Measurements from ENCODE around the gene COX20.

Gene COX20

GRCh38 chr1:244849189-244849866 is 13.9 kb downstream of the COX20 start:
- in situ Hi-C loops (cut with MboI; ENCODE audit: low sequenced_read_pairs): loop anchor here (25.0 kb wide), 1 partner anchor 188 kb away; no protein-coding TSS in a partner anchor

- in situ Hi-C loops (cut with MboI; ENCODE audit: low sequenced_read_pairs): no loop called here
Measured at GRCh38 chr1:244850099-244850852, 14.8 kb downstream of the COX20 start.

GRCh38 chr1:244850896-244851295 is 15.4 kb downstream of the COX20 start:
- in situ Hi-C loops (cut with MboI; ENCODE audit: low sequenced_read_pairs): no loop called here

GRCh38 chr1:244851546-244852231 is 16.2 kb downstream of the COX20 start:
- in situ Hi-C loops (cut with MboI; ENCODE audit: low sequenced_read_pairs): no loop called here

GRCh38 chr1:244852694-244853093 is 17.2 kb downstream of the COX20 start:
- in situ Hi-C loops (cut with MboI; ENCODE audit: low sequenced_read_pairs): no loop called here

- in situ Hi-C loops (cut with MboI; ENCODE audit: low sequenced_read_pairs): no loop called here
Measured at GRCh38 chr1:244854166-244854565, 18.7 kb downstream of the COX20 start.

- in situ Hi-C loops (cut with MboI; ENCODE audit: low sequenced_read_pairs): no loop called here
Measured at GRCh38 chr1:244854865-244855578, 19.6 kb downstream of the COX20 start.

GRCh38 chr1:244857761-244858160 is 22.3 kb downstream of the COX20 start:
- in situ Hi-C loops (cut with MboI; ENCODE audit: low sequenced_read_pairs): no loop called here

GRCh38 chr1:244858357-244858756 is 22.9 kb downstream of the COX20 start:
- in situ Hi-C loops (cut with MboI; ENCODE audit: low sequenced_read_pairs): no loop called here

- in situ Hi-C loops (cut with MboI; ENCODE audit: low sequenced_read_pairs): no loop called here
Measured at GRCh38 chr1:244860078-244860477, 24.6 kb downstream of the COX20 start.

GRCh38 chr1:244860914-244861610 is 25.6 kb downstream of the COX20 start:
- in situ Hi-C loops (cut with MboI; ENCODE audit: low sequenced_read_pairs): no loop called here

- in situ Hi-C loops (cut with MboI; ENCODE audit: low sequenced_read_pairs): no loop called here
Measured at GRCh38 chr1:244861683-244862082, 26.2 kb downstream of the COX20 start.

- in situ Hi-C loops (cut with MboI; ENCODE audit: low sequenced_read_pairs): no loop called here
Measured at GRCh38 chr1:244862354-244862698, 26.9 kb downstream of the COX20 start.

- in situ Hi-C loops (cut with MboI; ENCODE audit: low sequenced_read_pairs): no loop called here
Measured at GRCh38 chr1:244862699-244863490, 27.4 kb downstream of the COX20 start.

GRCh38 chr1:244863491-244864252 is 28.2 kb downstream of the COX20 start:
- in situ Hi-C loops (cut with MboI; ENCODE audit: low sequenced_read_pairs): no loop called here

- in situ Hi-C loops (cut with MboI; ENCODE audit: low sequenced_read_pairs): no loop called here
Measured at GRCh38 chr1:244864253-244865027, 29.0 kb downstream of the COX20 start, which contains the start of gene HNRNPU. Gene HNRNPU (minus strand): TSS chr1:244864543. CDS start chr1:244864307, 236 bp downstream.

- in situ Hi-C loops (cut with MboI; ENCODE audit: low sequenced_read_pairs): no loop called here
Measured at GRCh38 chr1:244865028-244865371, 29.5 kb downstream of the COX20 start.

- in situ Hi-C loops (cut with MboI; ENCODE audit: low sequenced_read_pairs): no loop called here
Measured at GRCh38 chr1:244865820-244866219, 30.4 kb downstream of the COX20 start.
